A673 (cell line): ENCODE results near the gene SSNA1.

Source experiments
- CTCF ChIP-seq: fragments of 300-800, 200-600 bp; sonication (generic); conservative IDR thresholded peaks from 2 replicates; pipeline ENCODE4 v1.5.1; 2017; ENCODE audit warnings: low read depth, mild to moderate bottlenecking, antibody characterized with exemption, low read length, moderate library complexity, mixed read lengths
- EZH2 ChIP-seq: fragments of 200-600 bp; sonication (generic); IDR thresholded peaks from 2 replicates; pipeline ENCODE4 v1.6.1; 2017; ENCODE audit warnings: borderline replicate concordance, low read depth, mild to moderate bottlenecking, mixed read lengths, antibody characterized with exemption, low read length; ENCODE audit not compliant: poor library complexity, severe bottlenecking

DNA sequence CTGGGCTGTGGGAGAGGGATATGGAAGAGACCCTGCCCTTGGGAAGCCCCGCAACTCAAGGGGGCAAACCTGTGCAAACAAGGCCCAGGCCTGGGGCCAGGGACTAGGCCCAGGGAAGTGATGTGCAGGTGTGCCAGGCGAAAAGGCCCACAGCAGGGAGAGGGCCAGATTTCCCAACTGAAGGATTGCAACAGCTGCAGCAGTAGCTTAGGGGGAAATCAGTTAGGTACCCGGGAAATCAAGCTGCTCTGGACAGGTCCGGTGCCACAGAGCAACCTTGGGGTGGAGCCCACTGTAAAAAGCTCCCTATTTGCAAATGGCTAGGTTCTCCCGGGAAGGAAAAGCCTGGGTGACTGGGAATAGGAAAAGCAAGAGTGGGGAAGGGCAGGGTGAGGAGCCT lies 39.1 kb upstream of the SSNA1 start:
- TF ChIP-seq CTCF: no peak
- TF ChIP-seq EZH2: no peak
